ENCODE data around the gene TCIRG1. TPM values are rescaled to one million over a fixed set of nuclear protein-coding genes. Genes with fewer than 3 reads are reported as not detected.

Gene TCIRG1
- total RNA-seq, 4 donors from 2014 or later = 84.4 to 251 (median 142) TPM

DNA sequence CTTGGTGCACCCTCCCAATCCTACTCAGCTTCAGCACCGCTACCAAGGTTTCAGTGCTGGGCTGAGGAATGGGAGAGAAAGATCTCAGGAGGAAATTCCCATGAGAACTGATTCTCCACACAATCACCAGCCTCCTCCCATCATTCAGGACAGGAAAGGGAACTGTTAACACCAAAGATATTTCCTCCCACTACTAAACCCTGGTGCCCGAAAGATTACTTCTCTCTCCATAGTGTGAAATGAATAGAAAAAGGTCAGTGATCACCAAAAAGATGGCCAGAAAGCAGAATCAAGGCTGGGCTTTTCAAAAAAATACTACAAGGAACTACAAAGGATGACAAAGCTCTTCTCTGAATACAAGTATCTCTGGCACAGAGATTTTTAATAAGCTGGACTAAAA, 26.1 kb downstream of the TCIRG1 start:
- no peak for DNase-seq (ENCODE audit: low spot score)
- ATAC-seq (ENCODE audit: low FRiP score) = no peak
- TF ChIP-seq CTCF (IDR thresholded peaks at IDR 0.05) = no peak

DNA sequence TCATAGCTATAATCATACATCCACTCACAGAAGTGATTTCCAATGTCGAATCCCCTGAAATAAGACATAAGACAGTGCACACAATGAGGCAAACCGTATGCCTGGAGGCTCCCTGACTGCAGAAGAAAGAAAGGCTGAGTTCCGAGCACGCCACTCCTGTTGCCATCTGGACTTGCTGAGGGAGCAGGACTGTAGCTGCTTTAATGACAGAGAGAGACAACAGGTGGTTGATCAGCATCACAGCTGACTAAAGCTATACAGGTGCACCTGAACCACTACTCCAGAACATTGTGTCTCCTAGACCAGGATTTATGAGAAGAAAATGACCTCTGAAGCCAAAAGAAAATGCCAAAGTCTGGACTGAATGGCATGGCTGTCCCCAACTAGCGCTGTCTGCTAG, 27.0 kb downstream of the TCIRG1 start:
- ATAC-seq (ENCODE audit: low FRiP score) (no peak), DNase-seq (ENCODE audit: low spot score) (no peak)
- no peak for TF ChIP-seq CTCF (IDR thresholded peaks at IDR 0.05)

- no peak for TF ChIP-seq CTCF (IDR thresholded peaks at IDR 0.05)
- DNase-seq (ENCODE audit: low spot score) = no peak
- no peak for ATAC-seq (ENCODE audit: low FRiP score)
Observed at GRCh38 chr11:68066742-68067141, 27.9 kb downstream of the TCIRG1 start.

DNA sequence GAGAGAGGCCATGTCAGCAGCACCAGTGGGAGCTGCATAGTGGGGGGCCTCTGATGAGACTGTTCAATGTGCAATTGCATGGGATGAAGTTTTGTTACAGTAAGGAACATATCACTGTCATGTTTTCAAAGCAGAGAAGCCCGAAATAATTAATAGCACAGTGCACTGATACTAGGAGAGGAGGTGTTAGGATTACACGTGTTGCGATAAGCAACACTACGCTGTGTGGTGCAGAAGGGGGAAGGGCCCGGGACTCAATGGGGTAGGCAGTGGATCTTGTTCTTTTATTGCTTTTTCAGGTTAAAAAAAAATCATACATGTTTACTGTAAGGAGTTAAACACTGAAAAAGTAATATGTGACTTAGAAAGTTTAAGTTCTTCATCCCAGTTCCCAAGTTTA, 29.2 kb downstream of the TCIRG1 start:
- DNase-seq (ENCODE audit: low spot score) (no peak), ATAC-seq (ENCODE audit: low FRiP score) (no peak)
- TF ChIP-seq CTCF (IDR thresholded peaks at IDR 0.05) = no peak

- ATAC-seq (ENCODE audit: low FRiP score) (no peak), DNase-seq (ENCODE audit: low spot score) (no peak)
- TF ChIP-seq CTCF (IDR thresholded peaks at IDR 0.05) = no peak
Observed at GRCh38 chr11:68071281-68072048, 32.6 kb downstream of the TCIRG1 start.

DNA sequence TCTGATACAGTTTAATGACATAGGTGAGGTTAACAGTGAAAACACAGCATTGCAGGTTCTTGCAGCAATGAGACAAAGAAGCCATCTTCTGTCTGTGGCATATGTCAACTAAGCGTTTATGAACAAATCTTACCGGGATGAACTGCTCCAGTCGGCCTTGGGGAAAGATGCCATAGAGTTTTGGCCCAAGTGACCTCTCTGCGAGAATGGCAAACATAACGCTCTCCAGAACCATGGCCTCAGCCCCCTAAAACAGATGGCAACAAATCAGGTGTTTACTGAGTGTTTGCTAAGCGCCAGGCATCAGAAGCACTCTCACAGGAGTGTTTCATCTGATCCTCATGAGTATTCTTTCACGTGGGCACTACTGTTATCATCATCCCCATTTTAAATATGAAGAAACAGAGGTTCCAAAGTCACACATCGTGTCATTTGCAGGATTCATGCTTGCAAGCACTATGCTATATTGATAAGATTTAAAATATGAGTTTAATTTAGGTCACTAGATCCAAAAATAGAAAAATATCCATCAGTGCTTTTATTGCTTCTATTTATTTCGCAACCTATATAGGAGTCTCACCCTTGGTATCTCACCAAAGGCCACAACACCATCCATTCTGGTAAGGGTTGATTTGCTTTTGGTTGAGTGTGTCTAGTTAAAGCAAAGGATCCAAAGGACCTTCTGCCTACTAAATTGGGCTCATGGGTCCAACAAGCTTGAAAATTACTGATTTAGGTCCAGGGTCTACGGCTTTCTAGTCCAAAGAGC, 35.9 kb downstream of the TCIRG1 start:
- no peak for TF ChIP-seq CTCF (IDR thresholded peaks at IDR 0.05)
- DNase-seq (ENCODE audit: low spot score) (no peak), ATAC-seq (ENCODE audit: low FRiP score) (no peak)

Data from omental fat pad (tissue), 4 donors.